Measurements from ENCODE around the gene EXOC3L1.

Gene EXOC3L1

DNA sequence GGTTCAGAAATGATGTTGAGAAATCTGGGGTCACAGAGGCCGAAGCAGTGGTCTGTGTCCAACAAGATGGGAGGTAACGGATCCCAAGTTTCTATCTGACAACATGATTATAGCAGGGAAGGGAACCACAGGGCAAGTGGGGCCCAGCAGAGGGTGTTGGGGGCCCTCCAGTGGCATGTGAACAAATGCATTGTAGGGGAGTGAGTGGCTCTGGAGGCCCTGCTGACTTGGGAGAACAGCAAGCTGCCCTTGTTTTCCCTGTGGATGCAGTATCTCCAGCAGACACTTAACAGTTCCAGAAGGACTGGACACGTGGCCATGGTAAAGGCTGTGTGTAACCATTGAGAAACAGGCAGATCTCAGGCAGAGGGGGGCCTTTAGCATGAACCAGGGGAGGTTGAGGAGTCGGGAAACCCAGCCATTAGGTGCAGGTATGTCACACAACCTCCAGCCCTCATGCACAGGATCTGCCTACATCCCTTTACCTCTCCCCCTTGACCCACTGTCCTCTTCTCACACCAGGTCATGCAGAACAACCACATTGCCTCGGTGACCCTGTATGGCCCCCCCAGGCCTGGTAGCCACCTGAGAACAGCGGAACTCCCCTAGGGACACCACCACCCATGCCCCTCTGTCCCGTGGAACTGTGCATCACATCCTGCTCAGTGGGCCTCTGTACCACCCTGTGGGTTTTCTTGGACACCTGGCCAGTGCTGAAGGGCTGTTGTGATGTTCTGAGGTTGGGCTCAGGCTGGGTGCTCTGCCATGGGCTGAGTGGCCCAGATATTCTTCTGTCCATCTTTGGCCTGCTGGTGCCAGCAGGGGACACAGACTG lies 43.2 kb downstream of the EXOC3L1 start:
- no peak for DNase-seq

DNA sequence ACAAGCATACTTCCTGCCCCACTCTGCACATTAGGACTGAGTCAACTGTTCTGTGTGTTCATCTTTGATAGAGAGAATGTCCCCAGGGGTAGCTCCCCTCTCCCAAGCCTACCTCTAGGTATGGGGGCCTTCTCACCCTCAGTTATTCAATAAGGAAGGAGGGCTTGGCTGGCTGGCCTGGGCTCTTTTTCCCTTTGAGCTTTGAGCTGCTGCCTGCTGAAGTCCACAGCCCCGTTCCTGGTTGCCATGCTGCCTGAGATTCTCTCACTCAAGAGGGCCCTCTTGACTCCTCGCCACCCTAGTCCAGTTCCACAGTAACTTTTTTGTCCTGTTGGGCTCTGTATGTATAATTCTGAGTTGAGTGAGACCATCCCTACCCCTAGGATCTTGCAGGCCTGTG lies 44.2 kb downstream of the EXOC3L1 start:
- DNase-seq, result no peak

DNA sequence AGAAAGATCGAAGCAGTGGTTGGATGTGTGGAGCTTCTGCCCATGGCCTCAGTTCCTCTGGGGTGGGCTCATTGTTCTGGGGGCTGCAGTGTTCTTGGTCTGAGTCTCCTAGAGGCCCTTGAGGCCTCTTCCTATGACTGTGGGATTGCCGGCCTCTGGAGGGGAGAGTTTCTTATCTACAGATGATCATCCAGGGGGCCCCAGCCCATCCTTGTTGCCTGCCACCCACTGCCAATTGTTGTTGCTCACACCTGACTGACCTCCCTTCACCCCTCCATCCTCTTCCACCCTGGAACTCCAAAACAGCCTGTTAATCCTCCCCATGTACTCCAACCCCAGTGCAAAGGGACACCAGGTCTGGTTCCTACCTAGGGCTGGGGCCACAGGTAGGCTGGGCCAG lies 45.0 kb downstream of the EXOC3L1 start:
- DNase-seq, result no peak

DNA sequence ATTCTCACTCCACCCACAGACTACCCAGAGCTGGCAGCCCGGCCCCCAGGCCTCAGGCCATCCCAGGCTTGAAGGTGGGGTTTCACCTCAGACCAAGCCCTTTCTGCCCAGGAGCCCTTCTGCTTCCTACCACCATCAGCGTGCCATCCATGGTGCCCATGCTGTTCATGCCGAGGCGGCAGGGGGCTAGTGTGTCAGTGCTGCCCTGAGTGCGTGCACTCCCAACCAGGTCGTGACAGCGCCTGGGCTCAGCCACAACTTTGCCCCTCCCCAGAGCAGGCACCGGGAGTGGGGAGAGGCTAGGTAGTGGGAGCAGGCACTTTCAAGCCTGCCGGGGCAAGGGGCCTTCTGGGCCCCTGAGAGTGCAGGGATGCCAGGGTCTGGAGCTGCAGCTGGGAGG lies 47.6 kb downstream of the EXOC3L1 start:
- DNase-seq, result no peak

DNA sequence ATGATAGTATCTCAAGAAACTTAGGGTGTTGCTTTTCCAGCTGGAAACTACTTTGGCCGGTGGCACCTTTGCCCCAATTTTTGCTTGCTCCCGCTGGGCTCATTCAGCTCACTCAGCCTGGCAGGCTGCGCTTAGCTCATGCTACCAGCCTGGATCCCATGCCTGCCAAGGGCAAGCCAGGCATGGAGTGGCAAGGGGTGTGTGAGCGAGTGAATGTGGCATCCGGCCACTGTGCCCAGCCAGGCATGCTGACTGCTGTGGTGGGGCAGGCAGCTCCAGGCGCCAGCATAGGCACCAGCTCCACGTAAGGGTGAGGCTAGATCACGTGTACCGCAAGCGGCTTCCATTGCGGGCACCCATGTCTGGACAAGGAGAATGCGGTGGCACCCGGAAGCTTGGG lies 48.5 kb downstream of the EXOC3L1 start:
- DNase-seq, result no peak

DNA sequence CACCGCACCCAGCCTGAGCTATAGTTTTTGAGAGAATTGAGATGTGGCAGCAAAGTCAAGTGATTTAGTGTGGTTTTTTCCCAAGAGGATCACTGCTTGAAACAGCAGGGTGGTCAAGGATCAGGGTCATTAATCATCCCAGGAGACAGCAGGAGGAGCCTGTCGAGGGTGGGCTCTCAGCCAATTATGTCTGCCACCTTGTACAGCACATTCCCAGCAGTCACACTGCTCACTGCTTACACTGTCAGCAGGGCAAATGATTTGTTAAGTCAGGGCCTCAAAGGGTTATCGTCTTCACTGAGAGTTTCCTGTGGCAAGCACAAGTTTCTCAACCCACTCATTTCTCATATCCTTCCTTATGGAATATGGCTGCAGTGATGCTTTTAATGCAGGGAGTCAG lies 52.3 kb downstream of the EXOC3L1 start:
- DNase-seq, result no peak
